ENCODE measurements around the gene ITIH3.

ITIH3 gene

DNA sequence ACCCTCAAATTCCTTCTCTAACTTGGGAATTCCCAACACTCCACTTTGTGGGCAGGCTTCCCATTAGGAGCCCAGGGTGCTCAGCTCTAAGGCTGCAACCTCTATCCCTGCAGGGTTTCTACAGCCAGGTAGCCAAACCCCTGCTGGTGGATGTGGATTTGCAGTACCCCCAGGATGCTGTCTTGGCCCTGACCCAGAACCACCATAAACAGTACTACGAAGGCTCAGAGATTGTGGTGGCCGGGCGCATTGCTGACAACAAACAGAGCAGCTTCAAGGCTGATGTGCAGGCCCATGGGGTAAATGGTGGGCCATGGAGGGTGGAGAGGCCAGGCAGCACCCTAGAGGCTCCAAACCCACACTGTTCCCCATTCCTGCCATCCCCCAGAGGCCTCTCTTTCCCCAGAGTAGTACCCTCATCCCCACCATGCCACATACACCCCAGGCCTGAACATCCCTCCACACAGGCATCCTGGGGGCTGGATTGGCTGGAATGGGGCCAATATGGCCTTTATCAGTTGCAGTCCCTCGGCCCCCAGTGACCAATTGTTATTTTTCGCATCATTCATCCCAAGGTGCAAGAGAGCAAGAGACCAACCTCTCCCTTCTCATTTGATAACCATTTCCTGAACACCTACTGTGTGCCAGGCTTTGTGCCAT is 9.5 kb upstream of the ITIH3 start:
- no peak for TF ChIP-seq SIN3A (IDR thresholded peaks at IDR 0.05; ENCODE audit: borderline replicate concordance, insufficient read depth, low read length)
- TF ChIP-seq FOXP2 (optimal IDR thresholded peaks at IDR 0.05; ENCODE audit: borderline replicate concordance, extremely low read depth, extremely low read length, insufficient read depth) = no peak
- TF ChIP-seq POLR2AphosphoS5 (IDR thresholded peaks at IDR 0.05; ENCODE audit: low read depth, low read length) = no peak
- TF ChIP-seq TAF1 (IDR thresholded peaks at IDR 0.05; ENCODE audit: borderline replicate concordance, insufficient read depth, low read length) = no peak
- TF ChIP-seq, protein P1, sequence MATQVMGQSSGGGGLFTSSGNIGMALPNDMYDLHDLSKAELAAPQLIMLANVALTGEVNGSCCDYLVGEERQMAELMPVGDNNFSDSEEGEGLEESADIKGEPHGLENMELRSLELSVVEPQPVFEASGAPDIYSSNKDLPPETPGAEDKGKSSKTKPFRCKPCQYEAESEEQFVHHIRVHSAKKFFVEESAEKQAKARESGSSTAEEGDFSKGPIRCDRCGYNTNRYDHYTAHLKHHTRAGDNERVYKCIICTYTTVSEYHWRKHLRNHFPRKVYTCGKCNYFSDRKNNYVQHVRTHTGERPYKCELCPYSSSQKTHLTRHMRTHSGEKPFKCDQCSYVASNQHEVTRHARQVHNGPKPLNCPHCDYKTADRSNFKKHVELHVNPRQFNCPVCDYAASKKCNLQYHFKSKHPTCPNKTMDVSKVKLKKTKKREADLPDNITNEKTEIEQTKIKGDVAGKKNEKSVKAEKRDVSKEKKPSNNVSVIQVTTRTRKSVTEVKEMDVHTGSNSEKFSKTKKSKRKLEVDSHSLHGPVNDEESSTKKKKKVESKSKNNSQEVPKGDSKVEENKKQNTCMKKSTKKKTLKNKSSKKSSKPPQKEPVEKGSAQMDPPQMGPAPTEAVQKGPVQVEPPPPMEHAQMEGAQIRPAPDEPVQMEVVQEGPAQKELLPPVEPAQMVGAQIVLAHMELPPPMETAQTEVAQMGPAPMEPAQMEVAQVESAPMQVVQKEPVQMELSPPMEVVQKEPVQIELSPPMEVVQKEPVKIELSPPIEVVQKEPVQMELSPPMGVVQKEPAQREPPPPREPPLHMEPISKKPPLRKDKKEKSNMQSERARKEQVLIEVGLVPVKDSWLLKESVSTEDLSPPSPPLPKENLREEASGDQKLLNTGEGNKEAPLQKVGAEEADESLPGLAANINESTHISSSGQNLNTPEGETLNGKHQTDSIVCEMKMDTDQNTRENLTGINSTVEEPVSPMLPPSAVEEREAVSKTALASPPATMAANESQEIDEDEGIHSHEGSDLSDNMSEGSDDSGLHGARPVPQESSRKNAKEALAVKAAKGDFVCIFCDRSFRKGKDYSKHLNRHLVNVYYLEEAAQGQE (IDR thresholded peaks at IDR 0.05; ENCODE audit: insufficient read depth in 1 of 2, low read depth in 2 of 2, low read length in 2 of 2) = no peak

- no peak for TF ChIP-seq SIN3A (IDR thresholded peaks at IDR 0.05; ENCODE audit: borderline replicate concordance, insufficient read depth, low read length)
- TF ChIP-seq TAF1 (IDR thresholded peaks at IDR 0.05; ENCODE audit: borderline replicate concordance, insufficient read depth, low read length) = no peak
- TF ChIP-seq, protein P1 (IDR thresholded peaks at IDR 0.05; ENCODE audit: insufficient read depth in 1 of 2, low read depth in 2 of 2, low read length in 2 of 2) = no peak
- TF ChIP-seq POLR2AphosphoS5 (IDR thresholded peaks at IDR 0.05; ENCODE audit: low read depth, low read length) = no peak
- no peak for TF ChIP-seq FOXP2 (optimal IDR thresholded peaks at IDR 0.05; ENCODE audit: borderline replicate concordance, extremely low read depth, extremely low read length, insufficient read depth)
These were observed 8.0 kb upstream of the ITIH3 start for GRCh38 chr3:52786330-52787215.

DNA sequence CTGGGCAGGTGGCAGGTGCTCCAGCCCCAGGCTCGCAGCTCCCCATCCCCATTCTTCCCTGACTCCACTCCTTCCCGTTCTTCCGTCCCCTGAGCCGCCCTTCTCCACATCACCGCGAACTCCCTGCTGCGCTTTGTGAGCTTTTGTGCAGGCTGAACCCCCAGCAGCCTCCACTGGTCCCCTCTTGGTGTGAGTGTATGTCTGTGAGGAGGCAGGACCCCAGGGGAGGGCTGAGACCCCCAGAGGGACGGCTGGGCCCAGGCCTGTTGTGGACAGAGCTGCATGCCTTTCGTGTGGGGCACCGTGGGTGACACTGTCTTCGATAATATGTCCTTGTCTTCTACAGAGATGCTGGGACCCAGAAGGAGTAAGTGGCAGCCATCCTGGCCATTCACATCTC is 7.3 kb upstream of the ITIH3 start:
- TF ChIP-seq TAF1 (IDR thresholded peaks at IDR 0.05; ENCODE audit: borderline replicate concordance, insufficient read depth, low read length) = no peak
- TF ChIP-seq, protein P1 (IDR thresholded peaks at IDR 0.05; ENCODE audit: insufficient read depth in 1 of 2, low read depth in 2 of 2, low read length in 2 of 2) = no peak
- TF ChIP-seq FOXP2 (optimal IDR thresholded peaks at IDR 0.05; ENCODE audit: borderline replicate concordance, extremely low read depth, extremely low read length, insufficient read depth) = no peak
- no peak for TF ChIP-seq POLR2AphosphoS5 (IDR thresholded peaks at IDR 0.05; ENCODE audit: low read depth, low read length)
- TF ChIP-seq SIN3A (IDR thresholded peaks at IDR 0.05; ENCODE audit: borderline replicate concordance, insufficient read depth, low read length) = no peak

- TF ChIP-seq POLR2AphosphoS5 (IDR thresholded peaks at IDR 0.05; ENCODE audit: low read depth, low read length) = no peak
- TF ChIP-seq FOXP2 (optimal IDR thresholded peaks at IDR 0.05; ENCODE audit: borderline replicate concordance, extremely low read depth, extremely low read length, insufficient read depth) = no peak
- no peak for TF ChIP-seq TAF1 (IDR thresholded peaks at IDR 0.05; ENCODE audit: borderline replicate concordance, insufficient read depth, low read length)
- no peak for TF ChIP-seq SIN3A (IDR thresholded peaks at IDR 0.05; ENCODE audit: borderline replicate concordance, insufficient read depth, low read length)
- TF ChIP-seq, protein P1 (IDR thresholded peaks at IDR 0.05; ENCODE audit: insufficient read depth in 1 of 2, low read depth in 2 of 2, low read length in 2 of 2) = no peak
These were observed 6.6 kb upstream of the ITIH3 start for GRCh38 chr3:52787672-52788625.
